HG03457 (cell line): ENCODE results near the gene RGS6.

Experiments used
- ATAC-seq: cut with Tn5 transposase; IDR thresholded peaks from one replicate; pipeline ENCODE4 v1.9.1; 2021; ENCODE audit warnings: moderate number of reproducible peaks; ENCODE audit not compliant: unreplicated experiment

RGS6 gene

DNA sequence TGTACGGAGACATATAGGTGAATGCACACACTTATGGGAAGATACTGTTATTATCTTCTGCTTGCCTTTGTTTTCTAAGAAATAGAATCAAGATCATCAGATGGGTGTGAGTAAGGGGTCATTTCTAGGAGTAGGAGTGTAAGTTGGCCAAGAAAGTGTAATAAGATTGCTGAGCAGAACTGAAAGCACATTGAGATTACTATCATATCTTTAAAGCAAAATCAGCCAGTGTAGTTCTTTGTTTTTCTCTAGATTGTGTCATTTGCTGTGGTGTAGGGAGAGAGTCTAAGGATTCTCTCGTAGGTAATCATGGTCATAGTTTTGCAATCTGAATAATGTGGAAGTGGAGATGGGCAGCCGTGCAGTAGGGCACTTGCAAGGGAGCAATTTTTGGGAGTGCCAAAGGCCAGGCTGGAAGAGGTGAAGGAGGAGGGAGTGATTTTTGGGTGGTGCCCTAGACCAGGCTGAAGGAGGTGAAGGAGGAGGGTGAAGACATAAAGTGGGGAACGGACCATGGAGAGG lies 131.6 kb downstream of the RGS6 start:
- ATAC-seq = no peak

DNA sequence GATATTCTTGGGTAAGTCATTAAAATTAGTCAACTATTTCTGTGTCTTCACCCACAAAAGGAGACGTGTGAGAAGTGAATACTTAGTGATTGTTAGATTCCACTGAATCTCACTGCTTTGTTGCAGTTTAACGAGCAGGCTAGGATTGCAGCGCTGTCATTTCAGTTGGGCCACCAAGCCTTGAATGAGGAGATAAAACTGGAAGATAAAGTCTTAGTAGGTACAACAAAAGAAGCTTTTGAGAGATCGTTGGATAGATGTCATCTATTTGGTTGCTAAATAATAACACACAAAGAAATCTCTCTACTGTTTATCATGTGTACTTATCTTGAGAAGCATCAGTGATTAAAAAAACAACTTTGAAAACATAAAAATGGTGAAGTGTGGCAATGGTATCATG lies 132.3 kb downstream of the RGS6 start:
- no peak for ATAC-seq

DNA sequence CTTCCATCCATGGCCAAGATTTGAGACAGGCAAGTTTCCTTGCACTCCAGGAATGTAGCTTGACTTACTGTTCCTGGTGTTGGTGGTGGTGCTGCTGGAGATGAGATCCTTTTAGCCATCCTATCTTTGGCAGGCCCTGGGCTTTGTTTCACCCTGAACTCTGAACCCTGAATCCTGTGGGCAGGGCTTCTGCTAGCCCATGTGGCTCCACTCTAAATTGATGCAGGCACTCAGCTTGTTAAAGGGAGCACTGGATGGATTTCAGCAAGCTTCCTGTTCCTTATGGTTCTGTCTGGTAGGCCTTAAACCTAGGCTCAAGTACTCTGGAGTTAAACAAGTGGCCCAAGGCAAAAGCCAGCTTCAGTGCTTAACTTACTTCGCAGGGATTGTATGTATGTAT lies 138.2 kb downstream of the RGS6 start:
- no peak for ATAC-seq

DNA sequence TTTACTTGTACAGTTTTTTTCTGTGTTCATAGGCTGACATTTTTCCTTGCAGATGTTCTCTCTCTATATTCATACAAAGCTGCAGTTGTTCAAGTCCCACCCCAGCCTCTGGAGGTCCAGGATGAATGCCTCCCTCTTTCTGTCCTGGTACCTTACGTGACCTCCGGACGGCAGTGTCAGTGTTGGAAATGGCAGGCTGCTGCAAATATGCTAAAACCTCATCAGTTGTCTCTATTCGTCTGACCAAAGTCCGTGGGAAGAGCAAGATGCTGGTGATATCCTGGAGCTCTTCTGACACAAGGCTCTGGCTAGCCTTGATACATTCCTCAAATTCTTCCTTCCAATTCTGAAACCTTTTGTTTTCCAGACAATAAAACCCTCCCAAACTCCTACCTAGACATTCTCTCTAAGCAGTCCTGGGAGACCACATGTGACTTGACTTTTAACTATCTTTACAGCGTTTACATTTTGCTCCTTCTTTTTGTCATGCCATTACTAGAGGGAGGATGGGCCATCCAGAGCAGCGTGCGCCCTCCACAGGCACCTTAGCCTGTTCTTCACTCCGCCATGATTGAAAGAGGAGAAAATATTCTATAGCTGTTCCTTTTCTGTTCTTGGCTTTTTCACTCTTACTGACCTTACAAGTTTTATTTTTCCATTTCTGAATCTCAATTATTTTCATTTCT lies 143.6 kb downstream of the RGS6 start:
- ATAC-seq = no peak

DNA sequence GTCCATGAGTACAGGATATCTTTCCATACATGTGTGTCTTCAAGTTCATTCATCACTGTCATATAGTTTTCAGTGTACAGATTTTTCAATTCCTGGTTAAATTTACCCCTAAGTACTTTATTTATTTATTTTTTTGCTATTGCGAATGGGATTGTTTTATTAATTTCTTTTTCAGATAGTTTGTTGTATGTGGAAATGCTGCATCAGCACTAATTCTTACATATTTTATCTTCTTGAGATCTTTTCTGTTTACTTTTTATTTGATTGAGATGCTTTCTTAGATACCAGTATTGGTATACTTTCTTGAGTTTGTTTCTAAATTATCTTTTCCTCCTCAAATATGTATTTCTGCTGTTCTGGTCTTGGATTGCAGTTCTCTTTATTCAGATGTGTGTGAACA lies 148.9 kb downstream of the RGS6 start:
- no peak for ATAC-seq

DNA sequence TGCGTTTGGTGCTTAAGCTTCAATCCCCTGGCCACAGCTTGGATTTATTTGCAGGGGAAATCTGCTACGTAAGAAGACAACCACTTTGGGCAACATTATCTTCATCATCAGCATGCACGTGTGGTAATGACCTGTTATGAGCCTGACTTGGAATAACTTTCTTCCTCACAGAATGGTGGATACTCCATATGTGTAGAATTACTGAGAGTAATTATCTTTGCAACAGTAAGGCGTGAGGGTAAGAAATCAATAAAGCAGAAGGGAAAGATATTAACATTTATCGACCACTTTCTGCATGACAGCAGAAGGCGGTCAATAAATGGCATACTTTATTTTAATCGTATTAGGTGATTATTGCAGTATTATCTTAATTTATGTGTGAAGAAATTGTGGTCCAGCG lies 152.7 kb downstream of the RGS6 start:
- no peak for ATAC-seq

DNA sequence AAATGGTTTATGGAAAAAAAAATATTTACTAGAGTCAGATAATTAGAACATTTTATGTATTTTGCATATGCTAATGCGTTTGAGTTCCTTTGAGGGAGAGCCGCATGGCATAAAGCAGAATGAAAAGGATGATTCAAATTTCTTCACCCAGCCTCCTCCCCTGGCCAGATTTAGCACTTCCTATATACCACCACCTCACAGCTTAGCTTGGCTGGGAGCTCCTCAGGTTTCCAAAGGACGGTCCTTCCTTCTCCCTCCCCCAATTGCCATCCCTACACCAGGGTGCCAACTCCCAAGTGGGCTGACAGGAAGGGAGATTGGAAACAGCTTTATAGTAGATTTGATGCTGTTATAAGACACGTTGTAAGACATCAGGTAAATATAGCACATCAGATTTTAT lies 157.4 kb downstream of the RGS6 start:
- ATAC-seq = no peak

DNA sequence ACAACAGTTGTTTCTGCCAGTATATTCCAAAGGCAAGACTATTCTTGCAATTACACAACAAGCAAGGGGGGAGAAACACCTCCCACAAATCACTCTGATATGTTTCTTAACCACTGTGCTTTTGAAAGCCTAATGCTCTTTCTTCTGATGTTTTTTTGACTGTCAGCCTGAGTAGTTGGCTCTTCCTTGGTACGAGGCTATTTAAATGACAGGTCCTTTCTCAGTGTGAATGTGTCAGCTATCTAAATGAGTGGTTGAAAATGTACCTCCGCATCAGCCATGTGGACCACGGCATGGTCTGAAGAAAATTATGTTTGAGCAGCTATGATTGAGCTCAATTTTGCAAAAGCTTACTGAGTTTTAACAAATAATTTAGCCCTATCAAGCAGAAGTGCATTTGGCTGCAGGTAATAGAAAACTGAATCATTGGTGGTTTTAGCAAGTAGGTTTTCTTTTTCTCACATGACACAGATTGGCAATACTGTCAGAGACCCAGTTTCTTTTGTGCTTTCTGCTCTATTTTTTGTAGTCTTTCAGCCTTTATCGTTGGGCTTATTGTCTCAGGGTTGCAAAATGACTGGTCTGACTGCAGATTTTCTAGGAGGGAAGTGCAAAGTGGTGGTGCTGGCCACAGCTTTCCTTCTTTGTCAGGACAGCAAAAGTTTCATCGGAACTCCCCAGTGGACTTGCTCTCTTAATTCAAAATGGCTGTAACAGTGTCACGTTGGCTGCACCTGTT lies 162.8 kb downstream of the RGS6 start:
- ATAC-seq = no peak

DNA sequence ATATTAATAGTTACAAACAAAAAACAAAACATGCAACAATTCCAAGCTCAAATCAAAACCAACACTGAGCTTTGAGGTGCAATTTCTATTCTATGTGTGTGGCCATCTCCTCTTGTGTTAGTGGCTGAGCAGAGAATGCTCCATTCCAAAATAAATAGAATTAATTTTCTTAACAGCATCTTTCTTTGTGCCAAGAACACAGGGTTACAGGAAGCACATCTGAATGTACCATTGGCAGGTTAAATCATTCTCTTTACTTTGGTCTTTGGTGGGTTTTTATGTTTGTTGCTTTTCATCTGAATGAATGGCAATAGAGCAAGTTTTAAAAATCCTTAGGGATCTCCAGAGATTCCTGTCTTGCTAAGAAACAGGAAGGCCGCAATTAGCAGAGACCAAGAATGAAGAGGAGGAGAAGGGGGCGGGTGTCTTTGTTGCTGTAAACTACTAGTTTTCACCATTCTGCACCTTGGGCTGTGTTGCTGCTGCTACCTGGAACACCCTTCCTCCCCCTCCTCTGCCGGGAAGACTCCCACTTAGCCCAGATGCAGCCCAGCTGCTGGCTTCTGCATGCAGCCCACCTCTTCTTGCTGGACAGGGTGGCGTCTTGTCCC lies 165.0 kb downstream of the RGS6 start:
- ATAC-seq = no peak

DNA sequence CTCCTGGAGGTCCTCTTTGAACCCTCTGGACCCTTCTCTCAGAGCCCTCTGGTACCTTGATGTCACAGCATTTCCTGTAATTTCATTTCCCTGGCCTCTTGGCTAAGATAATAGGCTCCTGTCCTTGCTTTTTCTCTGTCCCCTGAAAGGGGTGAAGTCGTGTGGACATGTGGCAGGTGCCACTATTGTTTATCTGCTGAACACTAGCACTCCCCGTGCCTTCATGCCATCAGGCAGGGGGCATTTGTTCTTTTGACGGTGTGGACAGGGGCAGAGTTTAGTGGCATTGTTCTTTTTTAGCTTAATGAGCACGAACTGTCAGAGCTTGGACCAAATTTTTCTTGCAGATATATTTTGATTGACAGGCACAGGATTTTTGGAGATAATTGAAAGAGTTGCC lies 166.0 kb downstream of the RGS6 start:
- no peak for ATAC-seq

DNA sequence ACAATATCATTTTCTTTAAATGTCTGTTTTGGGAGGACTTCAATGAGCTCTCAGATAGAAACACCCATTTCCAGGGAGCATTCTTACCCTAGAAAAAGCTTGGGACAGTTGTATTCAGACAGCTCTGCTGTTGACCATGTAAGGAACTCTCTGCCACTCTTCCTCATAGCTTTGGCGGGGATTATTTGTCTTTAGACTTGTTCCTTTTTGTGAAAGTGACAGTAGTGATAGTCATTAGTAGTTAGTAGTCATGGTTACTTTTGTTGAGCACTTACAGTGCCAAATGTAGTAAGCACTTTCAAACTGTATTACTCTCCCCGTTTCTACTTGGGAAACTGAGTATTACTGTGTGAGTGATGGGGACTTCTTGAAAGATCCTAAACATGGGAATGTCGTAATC lies 167.3 kb downstream of the RGS6 start:
- ATAC-seq = no peak

DNA sequence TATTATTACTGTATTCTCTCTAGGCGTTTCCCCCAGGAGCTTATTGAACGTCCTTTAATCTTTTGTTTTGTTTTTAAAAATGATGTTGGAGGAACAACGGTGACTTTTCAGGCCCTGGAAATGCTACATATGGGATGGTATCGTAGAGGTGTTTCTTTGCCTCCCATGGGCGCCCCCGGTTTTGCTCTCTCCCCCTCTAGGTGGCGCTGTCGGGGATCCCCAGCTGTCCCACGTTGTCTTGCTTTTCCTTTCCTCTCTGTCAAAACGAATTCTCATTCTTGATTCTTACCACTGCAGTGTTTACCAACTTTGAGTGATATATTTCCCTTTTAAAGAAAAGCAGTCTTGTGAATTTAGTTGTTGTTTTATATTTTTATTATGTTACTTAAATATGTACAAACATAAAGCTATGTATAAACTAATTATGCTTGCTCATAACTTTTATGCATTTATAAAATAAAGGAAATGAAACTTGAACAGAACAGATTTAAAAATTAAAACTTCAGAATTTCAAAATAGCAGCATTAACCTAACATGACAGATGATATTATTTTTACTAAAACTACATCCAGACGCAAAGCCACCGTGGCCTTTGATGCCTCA lies 171.9 kb downstream of the RGS6 start:
- no peak for ATAC-seq

DNA sequence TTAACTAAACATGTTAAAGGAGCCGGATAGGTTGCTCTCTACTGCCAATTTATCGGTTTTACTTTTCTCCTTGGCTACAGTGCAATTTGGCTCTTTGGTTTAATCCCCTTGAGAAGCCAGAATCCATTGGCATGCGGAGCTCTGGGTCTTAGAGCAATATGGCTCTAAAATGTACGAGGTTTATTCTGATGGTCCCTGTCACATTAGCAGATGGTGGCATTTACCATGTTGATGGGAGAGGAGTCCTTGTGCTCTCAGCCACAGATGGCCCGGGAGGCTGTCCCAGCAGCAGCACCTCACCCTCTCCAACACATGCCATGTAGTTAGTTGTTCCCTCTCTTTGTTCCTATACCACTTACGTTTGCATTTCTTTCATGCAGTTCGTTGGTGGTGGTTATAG lies 179.7 kb downstream of the RGS6 start:
- no peak for ATAC-seq

DNA sequence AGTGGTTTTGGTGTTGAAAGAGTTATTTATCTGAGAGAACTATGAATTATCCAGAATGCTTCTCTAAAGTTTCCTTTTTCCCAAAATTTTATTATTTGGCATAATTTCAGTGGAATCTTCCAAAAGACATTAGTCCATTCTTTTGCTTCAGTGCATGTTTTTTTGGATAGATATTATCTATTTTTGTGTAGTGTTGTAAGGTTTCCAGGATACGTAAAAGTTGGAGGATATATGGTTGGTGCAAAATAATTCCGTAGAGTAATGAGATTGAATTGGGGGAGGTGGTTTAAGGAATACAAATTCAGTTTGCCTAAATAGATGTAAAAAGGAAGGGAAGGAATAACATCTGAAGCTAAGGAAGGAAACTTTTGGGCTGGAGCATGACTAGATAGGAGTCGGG lies 186.6 kb downstream of the RGS6 start:
- ATAC-seq = no peak

DNA sequence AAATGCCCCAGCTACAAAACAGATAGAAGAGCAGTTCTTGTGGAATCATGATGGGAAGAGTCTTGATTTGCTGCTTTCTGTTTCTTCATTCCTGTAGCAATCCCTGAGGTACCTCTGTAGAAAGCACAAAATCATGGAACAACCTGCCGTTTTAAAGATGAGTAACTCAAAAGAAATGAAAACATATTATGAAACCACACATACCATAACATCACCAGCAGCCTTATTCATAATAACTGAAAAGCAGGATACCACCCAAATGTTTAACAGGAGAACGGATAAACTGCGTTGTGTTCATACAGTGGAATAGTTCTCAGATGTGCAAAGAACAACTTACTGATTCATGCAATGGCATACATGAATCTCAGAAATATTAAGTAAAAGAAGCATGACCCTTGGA lies 188.1 kb downstream of the RGS6 start:
- ATAC-seq = no peak

DNA sequence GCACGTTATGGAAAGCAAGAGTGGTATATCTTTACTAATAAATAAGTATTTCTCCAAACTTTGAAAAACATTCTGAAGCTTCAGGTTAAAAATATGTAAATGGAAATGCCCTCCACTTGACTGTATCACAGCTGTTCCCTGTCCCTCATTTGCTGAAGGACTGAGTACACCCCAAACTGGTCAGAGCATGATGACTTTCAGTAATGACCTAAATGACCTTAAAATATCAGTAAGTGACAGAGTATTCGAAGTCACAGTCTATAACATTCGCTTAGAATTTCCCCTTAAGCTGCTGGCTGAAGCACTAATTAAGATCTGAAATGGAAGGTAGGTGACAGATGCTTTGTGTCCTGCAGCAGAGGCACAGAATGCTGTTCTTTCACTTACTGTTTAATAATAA lies 191.5 kb downstream of the RGS6 start:
- ATAC-seq = no peak

DNA sequence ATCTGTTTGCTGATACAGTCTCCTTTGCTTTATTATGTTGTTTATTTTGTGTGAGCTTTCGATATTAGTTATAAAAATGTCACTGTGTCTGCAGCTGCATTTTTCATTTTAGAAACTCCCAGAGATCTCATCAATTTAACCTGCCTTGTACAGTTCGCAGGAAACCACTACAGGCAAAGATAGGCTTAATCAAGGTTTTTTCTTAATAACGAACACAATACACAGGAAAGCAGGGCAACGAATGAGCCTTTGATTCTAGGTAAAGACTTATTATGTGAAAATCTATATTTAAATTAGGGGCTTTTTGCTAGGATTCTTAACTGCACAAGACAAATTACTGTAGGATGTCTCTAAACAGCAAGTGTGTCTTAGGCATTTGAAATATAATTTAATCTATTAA lies 191.9 kb downstream of the RGS6 start:
- no peak for ATAC-seq

DNA sequence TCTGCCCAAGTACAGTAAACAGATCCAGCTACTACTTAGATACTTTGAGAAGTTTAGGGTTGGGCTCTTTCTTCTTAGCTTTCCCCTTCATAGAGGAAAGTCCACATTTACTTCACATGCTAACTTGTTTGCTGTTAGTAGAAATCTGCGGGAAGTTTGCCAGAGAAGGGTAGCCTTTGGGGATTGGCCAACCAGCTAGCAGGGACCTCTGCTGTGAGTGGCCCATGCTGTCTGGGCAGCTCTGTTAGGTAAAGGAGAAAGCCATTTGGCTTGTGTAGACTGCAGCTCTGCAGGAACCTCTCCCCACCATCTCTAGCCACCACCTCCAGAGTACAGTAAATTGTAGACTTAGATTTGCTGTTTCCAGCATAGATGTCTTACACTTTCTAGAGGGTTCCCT lies 193.9 kb downstream of the RGS6 start:
- no peak for ATAC-seq

DNA sequence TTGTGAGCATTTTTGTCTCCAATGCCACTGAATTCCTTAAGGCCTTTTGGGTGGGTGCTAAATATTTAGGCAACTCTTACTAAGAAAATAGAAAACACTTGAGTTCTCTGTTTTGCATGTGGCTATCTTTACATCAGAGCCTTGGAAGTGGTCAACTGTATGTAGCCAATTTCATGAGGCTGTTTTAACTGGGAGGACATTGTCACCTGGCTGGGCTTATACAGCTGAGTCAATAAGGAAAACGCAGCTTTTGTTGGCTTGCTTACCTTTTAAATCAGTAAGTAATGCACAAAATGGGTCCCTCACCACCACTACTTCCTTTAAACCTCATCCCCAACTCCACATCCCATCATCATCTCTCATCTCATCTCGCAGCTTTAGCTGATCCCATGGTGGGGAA lies 194.3 kb downstream of the RGS6 start:
- ATAC-seq = no peak

DNA sequence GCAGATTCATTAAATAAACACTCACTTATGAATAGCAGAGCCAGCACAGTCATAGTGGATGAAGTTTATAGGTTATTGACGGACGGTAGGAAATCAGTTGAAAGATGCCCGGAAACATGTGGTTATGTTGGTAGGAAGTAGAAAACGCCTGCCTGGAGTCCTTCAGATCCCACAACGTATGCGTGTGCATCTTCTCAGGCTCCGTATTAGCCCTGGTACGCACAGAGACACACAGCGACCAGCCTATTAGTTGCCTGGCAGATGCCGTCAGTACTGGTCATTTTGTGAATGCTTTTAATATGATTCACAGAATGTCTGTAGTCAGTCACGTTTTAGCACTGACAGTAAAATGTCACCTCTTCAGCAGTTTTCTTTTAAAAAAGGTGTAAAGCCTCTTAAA lies 196.4 kb downstream of the RGS6 start:
- ATAC-seq = no peak

DNA sequence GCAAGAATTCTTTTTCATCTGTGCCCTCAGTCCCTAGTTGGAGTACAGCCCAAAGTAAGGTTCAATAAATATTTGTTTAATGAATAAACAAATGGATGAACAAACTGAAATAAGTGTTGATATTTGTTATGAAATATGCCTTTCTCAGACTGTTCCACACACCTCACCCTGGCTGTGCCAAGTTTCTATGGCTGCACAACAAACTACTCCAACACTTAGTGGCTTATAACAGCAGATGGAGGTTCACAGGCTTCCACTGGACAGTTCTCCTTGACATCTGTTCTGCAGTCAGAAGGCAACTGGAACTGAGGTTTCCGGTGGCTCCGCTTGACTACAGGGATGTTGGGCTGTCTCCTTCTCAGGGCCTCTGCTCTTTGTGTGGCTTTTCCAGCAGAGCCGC lies 197.1 kb downstream of the RGS6 start:
- no peak for ATAC-seq

DNA sequence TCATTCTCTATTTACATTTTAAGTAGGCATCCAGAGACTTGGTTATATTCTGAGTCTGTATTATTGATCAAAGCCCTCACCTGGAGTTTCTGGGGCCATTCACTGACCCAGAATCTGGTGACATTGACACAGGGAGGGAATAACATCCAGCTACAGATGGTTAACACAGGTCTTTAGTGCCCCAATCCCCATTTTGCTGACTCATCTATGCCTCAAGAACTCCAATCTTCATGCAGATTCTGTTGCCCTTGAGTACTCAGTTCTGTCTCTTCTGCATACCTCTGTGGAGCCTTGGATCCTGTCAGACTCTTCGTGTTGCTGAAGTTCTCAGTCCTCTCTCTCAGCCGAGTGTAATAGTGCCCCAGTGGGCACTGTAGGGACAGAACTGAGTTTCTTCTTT lies 208.9 kb downstream of the RGS6 start:
- no peak for ATAC-seq
